Stimulated activated CD4-positive, alpha-beta T cell treated with anti-CD3 and anti-CD28 coated beads, Interleukin-4, amount 100 ng/mL, for 24 hours (primary cell): ENCODE measurements around the gene HEMK1.

Experiments used
- DNase-seq: peaks from one replicate; pipeline ENCODE4 v3.0.0-alpha.2; 2020

Gene HEMK1

GRCh38 chr3:50603261-50604109, 34.2 kb downstream of the HEMK1 start:
- DNase-seq = no peak

GRCh38 chr3:50604110-50604621, 34.8 kb downstream of the HEMK1 start:
- DNase-seq = no peak

GRCh38 chr3:50604628-50605588, 35.6 kb downstream of the HEMK1 start:
- DNase-seq = no peak

DNA sequence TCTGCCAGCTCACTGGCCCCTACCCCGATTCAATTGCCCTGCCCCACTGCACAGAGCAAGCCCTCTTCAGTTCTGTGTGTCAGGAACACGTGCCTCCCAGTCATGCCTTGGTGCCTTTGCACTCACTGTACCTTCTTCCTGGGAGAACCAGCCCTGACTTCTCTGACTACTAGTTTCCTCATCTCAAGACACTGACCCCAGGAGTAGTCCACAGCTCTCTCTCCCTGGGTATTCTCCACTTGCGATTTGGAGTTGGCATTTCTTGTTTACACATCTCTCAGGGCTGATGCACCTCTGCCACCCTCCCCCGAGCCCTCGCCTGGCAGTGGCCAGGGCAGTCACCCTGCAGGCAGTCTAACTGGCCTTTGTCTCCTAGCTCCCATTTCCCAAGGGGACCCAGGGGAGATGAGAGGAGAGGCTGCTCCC, 36.6 kb downstream of the HEMK1 start:
- DNase-seq = no peak

DNA sequence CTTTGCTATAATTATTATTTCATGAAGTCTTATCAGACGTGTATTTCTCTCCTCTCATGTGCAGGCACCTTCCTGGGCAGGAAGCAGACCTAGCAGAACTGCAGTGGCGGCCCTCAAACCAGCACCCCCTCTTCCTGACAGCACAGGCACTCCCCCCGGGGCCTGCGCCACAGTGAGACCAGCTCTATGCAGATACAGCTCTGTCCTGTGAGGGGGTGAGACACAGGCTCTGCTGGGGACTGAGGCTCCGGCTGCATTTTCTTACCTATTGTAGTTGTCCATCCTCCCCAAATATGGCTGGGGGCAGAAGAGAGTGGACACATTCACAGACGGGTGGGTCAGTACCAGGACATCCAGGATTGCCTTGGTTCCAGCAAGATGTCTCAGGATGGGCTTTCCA, 37.3 kb downstream of the HEMK1 start:
- DNase-seq = no peak

- no peak for DNase-seq
These were observed 38.2 kb downstream of the HEMK1 start for GRCh38 chr3:50607271-50608091.

GRCh38 chr3:50608278-50608677, 39.0 kb downstream of the HEMK1 start:
- no peak for DNase-seq

- DNase-seq = no peak
These were observed 39.9 kb downstream of the HEMK1 start for GRCh38 chr3:50609071-50609762.

GRCh38 chr3:50609763-50610085, 40.4 kb downstream of the HEMK1 start:
- DNase-seq = no peak

DNA sequence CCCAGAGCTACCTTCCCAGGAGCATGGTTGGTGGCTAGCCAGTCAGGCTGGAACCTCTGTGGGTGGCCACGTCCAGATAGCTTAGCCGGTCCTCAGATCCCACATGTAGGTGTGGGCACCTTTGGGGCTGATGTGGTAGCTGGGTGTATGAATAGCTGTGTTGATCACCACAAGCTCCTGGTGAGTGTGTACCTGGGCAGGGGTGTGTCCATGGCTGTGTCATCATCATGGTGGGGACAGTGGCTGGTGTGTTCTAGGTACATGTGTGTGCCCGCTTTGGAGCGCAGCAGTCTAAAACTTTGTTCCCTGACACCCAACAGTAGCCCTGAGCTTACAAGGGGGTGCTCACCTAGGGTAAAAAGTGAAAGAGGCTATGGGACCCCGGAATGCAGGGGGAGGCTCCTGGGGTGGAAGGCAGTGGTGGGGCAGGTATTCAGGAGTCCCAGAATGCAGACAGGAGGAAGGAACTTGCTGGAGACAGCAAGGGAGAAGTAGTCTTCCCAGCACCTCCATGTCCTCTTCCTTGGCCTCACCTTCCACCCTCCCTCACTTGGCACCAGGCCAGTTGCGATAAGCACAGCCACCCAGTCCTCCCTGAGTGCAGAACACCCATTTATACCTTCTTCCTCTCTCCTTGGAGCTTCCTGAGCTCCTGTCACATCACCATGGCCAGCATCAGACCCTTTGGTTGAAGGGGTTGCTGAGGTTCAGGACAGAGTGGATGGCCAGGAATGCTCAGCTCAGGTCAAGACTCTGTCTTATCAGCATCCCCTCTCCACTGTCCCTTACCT, 41.1 kb downstream of the HEMK1 start:
- DNase-seq = peak; percentile 59

- no peak for DNase-seq
These were observed 41.7 kb downstream of the HEMK1 start for GRCh38 chr3:50610992-50611463.

- DNase-seq = peak; percentile 98
These were observed 42.3 kb downstream of the HEMK1 start, which contains the start of gene CISH for GRCh38 chr3:50611464-50612233. CISH (minus strand) TSS chr3:50611774; CDS start chr3:50611650, 124 bp downstream.

DNA sequence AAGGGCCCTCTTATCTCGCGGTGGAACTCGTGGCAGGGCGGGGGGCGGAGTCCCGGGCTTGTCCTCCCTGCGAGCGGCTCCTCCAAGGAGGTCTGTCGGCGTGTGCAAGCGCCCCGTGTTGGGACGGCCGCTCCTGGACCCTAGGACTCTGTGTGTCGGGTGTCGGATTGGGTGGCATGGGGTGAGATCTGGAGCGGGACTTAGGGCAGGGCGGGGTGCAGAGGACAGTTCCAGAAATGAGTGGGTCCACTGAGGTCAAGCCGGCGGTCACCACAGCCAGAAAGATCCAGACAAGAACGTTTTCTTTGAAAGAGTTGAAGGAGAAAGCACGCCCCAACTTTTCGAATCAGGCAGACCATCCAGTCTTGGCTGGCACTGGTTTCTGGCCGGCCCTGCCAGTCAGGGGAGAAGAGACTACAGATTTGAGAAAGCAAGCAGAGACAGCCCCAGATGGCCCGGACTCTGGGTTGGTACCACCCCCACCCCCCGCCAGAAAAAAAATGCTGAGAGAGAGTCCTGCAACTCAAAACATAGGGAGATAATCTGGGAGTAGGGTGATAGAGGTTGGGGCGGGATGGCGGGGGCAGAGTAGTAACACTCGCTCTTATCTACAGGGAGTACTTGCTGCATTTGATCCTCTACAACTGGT, 43.0 kb downstream of the HEMK1 start:
- peak; percentile 40 for DNase-seq

DNA sequence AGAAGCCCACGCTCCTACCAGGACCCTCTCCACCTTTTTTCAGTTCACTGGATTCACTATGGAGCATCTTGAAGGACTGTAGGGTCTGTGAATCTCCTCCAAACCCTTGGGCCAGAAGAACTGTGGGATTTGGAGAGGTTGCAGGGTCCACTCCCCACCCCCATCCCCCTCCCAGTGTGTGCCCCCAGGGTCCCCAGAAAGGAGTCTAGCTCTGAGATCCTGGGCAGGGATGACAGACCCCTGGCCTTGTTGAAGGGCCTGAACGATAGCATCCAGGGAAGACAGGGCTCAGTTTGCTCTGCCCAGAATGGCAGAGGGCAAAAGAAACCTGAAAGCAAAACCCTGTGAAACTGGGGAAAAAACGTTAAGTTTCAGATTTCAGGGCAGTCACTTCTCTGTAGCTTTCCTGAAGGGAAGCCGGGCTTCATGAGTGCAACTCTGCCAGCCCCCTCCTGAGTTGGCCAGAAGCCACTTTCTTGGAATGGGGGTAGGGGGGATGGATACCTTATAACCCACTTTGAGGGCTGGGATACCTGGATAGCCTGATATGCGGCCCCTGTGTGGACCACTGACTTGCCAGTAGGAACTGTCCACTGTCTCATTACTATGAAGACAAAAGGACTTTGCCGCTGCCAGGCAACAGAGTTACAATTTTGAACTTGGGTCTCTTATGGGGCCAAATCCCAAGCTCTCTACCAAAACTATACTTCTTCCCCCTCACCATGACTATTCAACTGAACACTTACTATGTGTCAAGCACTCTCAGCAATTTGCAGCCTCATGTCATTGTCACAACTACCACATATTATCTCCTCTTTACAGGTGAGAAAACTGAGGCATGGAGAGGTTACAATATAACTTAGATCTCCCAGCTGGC, 43.9 kb downstream of the HEMK1 start:
- DNase-seq = no peak

DNA sequence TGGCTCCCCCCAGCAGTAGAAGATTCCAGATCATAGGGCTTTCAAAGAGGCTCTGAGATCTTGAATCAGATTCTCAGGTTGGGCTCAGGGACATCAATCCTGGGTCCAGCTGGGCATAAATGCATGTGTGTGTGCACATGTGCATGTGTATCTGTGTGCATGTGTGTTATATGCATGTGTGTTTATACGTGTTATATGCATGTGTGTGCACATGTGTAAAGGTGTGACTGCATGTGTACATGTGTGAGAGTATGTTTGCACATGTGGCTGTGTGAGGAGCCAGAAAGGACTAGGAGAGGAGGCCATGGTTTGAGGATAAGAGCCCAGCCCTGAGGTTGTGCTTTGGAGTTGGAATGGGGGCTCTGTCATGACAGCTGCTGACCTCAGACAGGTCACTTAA, 45.9 kb downstream of the HEMK1 start:
- no peak for DNase-seq

GRCh38 chr3:50616003-50616769, 46.9 kb downstream of the HEMK1 start:
- peak; percentile 88 for DNase-seq

DNA sequence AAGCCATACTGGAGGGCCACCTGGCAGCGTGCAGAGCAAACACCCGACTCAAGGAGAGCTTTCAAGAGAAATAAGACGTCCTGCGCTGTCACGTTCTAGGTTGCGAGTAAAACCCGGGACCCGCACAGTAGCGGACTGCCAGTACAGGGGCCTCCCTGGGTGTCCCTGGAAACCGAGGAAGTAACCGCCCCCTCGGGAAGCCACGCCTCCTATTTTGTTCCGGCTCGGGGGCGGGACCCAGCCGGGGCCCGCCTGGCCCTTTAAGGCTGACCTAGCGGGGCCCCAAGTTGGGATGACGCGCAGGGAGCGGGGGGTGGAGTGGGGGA, 47.4 kb downstream of the HEMK1 start:
- peak; percentile 95 for DNase-seq
